Kidney (tissue), 14 donors: Measurements from ENCODE around the gene ALOX5AP. TPM values are rescaled to one million over a fixed set of nuclear protein-coding genes. Genes with fewer than 3 reads are reported as not detected.
A peak's percentile ranks its signal among the peaks of the same experiment; 100 is the strongest.

Source experiments
- DNase-seq, 5 donors: peaks; one replicate each; pipeline ENCODE4 v3.0.0-alpha.2; 2013 to 2020
- FAIRE-seq: peaks from 2 replicates; lab custom pipeline; 2012; peaks lifted over from hg19 to GRCh38; lab: Jason Lieb, UNC
- H3K27ac ChIP-seq, 2 donors: one replicate each; pipeline ENCODE4 v1.7.0; 2013; ENCODE audit warnings: low read depth in 2 of 2, low read length in 2 of 2, inconsistent platforms in 1 of 2
- H3K27me3 ChIP-seq: one replicate; pipeline ENCODE4 v1.7.1; 2013; ENCODE audit warnings: low read length, inconsistent platforms; ENCODE audit not compliant: control insufficient read depth, insufficient read depth
- H3K36me3 ChIP-seq, 3 donors: one replicate each; pipeline versions ENCODE4 v1.7.0 to v1.7.1; 2013; ENCODE audit warnings: low read length in 3 of 3, control low read depth in 1 of 3, inconsistent platforms in 1 of 3; ENCODE audit not compliant: insufficient read depth in 3 of 3, control insufficient read depth in 2 of 3
- H3K4me1 ChIP-seq, 3 donors: one replicate each; pipeline versions ENCODE4 v1.7.0 to v1.7.1; 2013; ENCODE audit warnings: low read length in 3 of 3, inconsistent platforms in 1 of 3, low read depth in 1 of 3; ENCODE audit not compliant: control insufficient read depth in 2 of 3, insufficient read depth in 2 of 3
- H3K4me3 ChIP-seq, 3 donors: one replicate each; pipeline versions ENCODE4 v1.7.0 to v1.8.1; 2013; ENCODE audit warnings: low read length in 3 of 3, control low read depth in 1 of 3, inconsistent platforms in 1 of 3
- H3K9ac ChIP-seq, 3 donors: one replicate each; pipeline versions ENCODE4 v1.7.0 to v1.7.1; 2013; ENCODE audit warnings: low read length in 3 of 3, control low read depth in 1 of 3, inconsistent platforms in 1 of 3
- H3K9me3 ChIP-seq, 3 donors: one replicate each; pipeline versions ENCODE4 v1.7.0 to v1.7.1; 2013; ENCODE audit warnings: low read length in 3 of 3, control low read depth in 1 of 3, inconsistent platforms in 1 of 3; ENCODE audit not compliant: control insufficient read depth in 2 of 3, insufficient read depth in 1 of 3
- intact Hi-C: fragments of 100-400 bp; cut with DNase I; formaldehyde crosslinking; loops from one replicate; pipeline ENCODE4 v1.11.1; 2022
- polyA plus RNA-seq: library from polyadenylated mRNA; stranded (reverse); fragments of 350-450 nt; fragmentation: Illumina TruSeq; extraction: RNeasy Lipid Tissue Mini Kit (QIAGEN cat#74804); gene quantifications from one replicate; pipeline ENCODE4 v1.2.3, GENCODE V29; 2014; ENCODE audit warnings: low read depth, low replicate concordance; ENCODE audit not compliant: insufficient read depth
- total RNA-seq: library from RNA; stranded (reverse); fragmentation: NEBNext Ultra II Directional; extraction: Animal tissue kit (Norgen Biotek cat#: 25700); gene quantifications from one replicate; pipeline ENCODE4 v1.2.1, GENCODE V29; 2021
- TF ChIP-seq, protein P1 (sequence below): IDR thresholded peaks from 3 replicates; pipeline ENCODE4 v1.5.1; 2012; ENCODE audit warnings: mild to moderate bottlenecking, moderate library complexity, borderline replicate concordance; ENCODE audit not compliant: insufficient read depth; ENCODE audit errors: extremely low read depth
- donor health status: control.
- donor health status: control.
- donor health status: control.
- donor health status: control.
- donor health status: control.
- donor health status: DM: yes; HTN: yes; CAD: no.
- donor health status: Normal renal cell carcinoma (clear cell type).

The ALOX5AP gene
- total and polyA plus RNA-seq, 2 donors from 2014 or later, result 15.4 to 25.0 TPM

DNA sequence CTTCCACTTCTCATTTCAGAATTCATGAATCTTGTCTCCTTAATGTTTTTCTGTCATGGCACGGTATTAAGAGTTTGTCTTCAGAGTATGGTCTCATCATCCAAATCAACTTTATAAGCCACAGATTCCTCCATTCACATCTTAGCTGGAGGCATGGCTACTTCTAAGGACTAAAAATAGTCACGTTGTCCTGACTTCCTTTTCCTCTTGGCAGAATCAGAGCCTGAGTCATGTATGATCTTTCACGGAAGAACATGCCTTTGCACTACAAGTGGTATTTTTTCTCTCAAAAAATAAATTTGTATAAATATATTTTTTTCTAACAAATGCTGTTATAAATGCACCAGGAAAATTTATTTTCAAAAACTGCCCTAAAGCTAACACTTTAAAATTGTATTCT, 71.4 kb downstream of the ALOX5AP start:
- peaks cover 0 to 11% (median 3%) of the 10 kb centered on the region in 3 donors for H3K4me1 ChIP-seq
- no peak overlapping the region for H3K27ac ChIP-seq
- no peak overlapping the region for H3K4me3 ChIP-seq
- TF ChIP-seq, protein P1, sequence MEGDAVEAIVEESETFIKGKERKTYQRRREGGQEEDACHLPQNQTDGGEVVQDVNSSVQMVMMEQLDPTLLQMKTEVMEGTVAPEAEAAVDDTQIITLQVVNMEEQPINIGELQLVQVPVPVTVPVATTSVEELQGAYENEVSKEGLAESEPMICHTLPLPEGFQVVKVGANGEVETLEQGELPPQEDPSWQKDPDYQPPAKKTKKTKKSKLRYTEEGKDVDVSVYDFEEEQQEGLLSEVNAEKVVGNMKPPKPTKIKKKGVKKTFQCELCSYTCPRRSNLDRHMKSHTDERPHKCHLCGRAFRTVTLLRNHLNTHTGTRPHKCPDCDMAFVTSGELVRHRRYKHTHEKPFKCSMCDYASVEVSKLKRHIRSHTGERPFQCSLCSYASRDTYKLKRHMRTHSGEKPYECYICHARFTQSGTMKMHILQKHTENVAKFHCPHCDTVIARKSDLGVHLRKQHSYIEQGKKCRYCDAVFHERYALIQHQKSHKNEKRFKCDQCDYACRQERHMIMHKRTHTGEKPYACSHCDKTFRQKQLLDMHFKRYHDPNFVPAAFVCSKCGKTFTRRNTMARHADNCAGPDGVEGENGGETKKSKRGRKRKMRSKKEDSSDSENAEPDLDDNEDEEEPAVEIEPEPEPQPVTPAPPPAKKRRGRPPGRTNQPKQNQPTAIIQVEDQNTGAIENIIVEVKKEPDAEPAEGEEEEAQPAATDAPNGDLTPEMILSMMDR, result no peak
- DNase-seq (no peak), FAIRE-seq (peak; percentile 23)
- no peak overlapping the region for H3K9ac ChIP-seq
- intact Hi-C loops, result no loop called here
- no peaks in the 10 kb centered on the region for H3K36me3 ChIP-seq
- no peaks in the 10 kb centered on the region for H3K27me3 ChIP-seq
- H3K9me3 ChIP-seq, result no peaks in the 10 kb centered on the region

GRCh38 chr13:30807392-30807791, 72.0 kb downstream of the ALOX5AP start:
- H3K27me3 ChIP-seq, result no peaks in the 10 kb centered on the region
- no peak overlapping the region for H3K27ac ChIP-seq
- TF ChIP-seq, protein P1, result no peak
- H3K36me3 ChIP-seq, result no peaks in the 10 kb centered on the region
- intact Hi-C loops, result no loop called here
- H3K9ac ChIP-seq, result no peak overlapping the region
- peaks cover 0 to 11% (median 3%) of the 10 kb centered on the region in 3 donors for H3K4me1 ChIP-seq
- H3K9me3 ChIP-seq, result no peaks in the 10 kb centered on the region
- FAIRE-seq (no peak), DNase-seq (no peak)
- H3K4me3 ChIP-seq, result no peak overlapping the region

DNA sequence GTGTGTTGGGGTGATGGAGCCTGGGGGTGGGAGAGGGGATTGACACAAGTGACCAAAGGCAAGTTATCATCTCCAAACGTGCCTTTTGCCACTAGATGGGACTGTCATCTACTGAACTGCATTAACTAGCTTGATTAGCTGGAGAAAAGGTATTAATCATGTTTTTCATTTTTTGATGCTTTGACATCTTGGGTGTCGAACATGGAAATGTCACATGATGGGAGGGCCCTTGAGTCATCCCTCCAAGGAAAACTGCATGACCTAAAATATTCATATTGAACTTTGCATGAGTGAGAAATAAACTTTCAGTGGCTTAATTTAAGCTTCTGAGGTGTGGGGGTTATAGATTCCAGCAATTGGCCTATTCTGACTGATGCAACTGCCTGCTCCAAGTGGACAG, 73.3 kb downstream of the ALOX5AP start:
- H3K9me3 ChIP-seq, result no peaks in the 10 kb centered on the region
- FAIRE-seq (no peak), DNase-seq (no peak)
- no peaks in the 10 kb centered on the region for H3K27me3 ChIP-seq
- intact Hi-C loops, result no loop called here
- H3K9ac ChIP-seq, result no peak overlapping the region
- no peak overlapping the region for H3K4me3 ChIP-seq
- H3K4me1 ChIP-seq, result peaks cover 0 to 11% (median 0%) of the 10 kb centered on the region in 3 donors
- no peaks in the 10 kb centered on the region for H3K36me3 ChIP-seq
- no peak overlapping the region for H3K27ac ChIP-seq
- TF ChIP-seq, protein P1, result no peak

DNA sequence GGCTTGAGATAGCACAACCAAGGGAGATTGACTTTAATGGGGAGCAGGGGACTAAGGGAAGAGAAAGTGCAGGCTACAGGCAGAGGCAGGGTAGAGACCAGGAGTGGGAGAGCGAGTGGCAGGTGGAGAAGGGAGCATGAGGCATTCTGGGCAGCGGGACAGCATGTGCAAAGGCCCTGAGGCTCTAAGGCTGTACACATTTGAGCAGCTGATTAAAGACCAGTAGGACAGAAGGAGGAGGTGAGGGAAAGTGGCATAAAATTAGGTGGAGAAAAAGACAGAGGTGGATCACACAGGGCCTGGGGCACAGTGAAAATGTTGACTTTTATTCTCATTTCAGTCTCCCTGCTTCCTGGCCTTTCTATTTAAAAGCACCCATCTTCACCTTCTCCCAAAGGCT, 74.4 kb downstream of the ALOX5AP start:
- Histone ChIP-seq H3K9me3 (no peaks in the 10 kb centered on the region), H3K27me3 (no peaks in the 10 kb centered on the region), H3K27ac (no peak overlapping the region), H3K9ac (no peak overlapping the region), H3K4me1 (peaks cover 0 to 7% (median 0%) of the 10 kb centered on the region in 3 donors), H3K36me3 (no peaks in the 10 kb centered on the region), H3K4me3 (no peak overlapping the region)
- intact Hi-C loops, result no loop called here
- DNase-seq, result no peak
- TF ChIP-seq, protein P1, result no peak
- no peak for FAIRE-seq
